Measurements from ENCODE around the gene TRIM54.
"Not testable (repeated sequence)": the region's sequence is repeated elsewhere in the genome, so short reads cannot be mapped to it uniquely, and the experiment has no call there.

The TRIM54 gene

GRCh38 chr2:27316655-27317412 lies 34.6 kb downstream of the TRIM54 start:
- no peak overlapping the region for H3K4me3 ChIP-seq (ENCODE audit: control insufficient read depth, low read depth, low read length)
- TF ChIP-seq CTCF (IDR thresholded peaks at IDR 0.05; ENCODE audit: control insufficient read depth, insufficient read depth, low read depth, low read length, missing control alignments), result no peak
- no peak for DNase-seq (ENCODE audit: low read depth)

GRCh38 chr2:27319839-27320238 lies 37.6 kb downstream of the TRIM54 start:
- not testable (repeated sequence) for DNase-seq (ENCODE audit: low read depth); H3K4me3 ChIP-seq (ENCODE audit: control insufficient read depth, low read depth, low read length)

- no peak overlapping the region for H3K4me3 ChIP-seq (ENCODE audit: control insufficient read depth, low read depth, low read length)
- TF ChIP-seq CTCF (IDR thresholded peaks at IDR 0.05; ENCODE audit: control insufficient read depth, insufficient read depth, low read depth, low read length, missing control alignments), result peak; percentile 75
- DNase-seq (ENCODE audit: low read depth), result peak; percentile 97
These were observed 38.8 kb downstream of the TRIM54 start for GRCh38 chr2:27320958-27321543.

GRCh38 chr2:27322301-27322765 lies 40.1 kb downstream of the TRIM54 start:
- no peak for DNase-seq (ENCODE audit: low read depth)
- peak overlapping the region; percentile 83 for H3K4me3 ChIP-seq (ENCODE audit: control insufficient read depth, low read depth, low read length)
- no peak for TF ChIP-seq CTCF (IDR thresholded peaks at IDR 0.05; ENCODE audit: control insufficient read depth, insufficient read depth, low read depth, low read length, missing control alignments)

GRCh38 chr2:27322766-27323595 lies 40.8 kb downstream of the TRIM54 start, which contains the start of gene MPV17:
Gene MPV17, minus strand, starts transcription at chr2:27323097. Its CDS starts 580 bp downstream, at chr2:27322517.
- TF ChIP-seq CTCF (IDR thresholded peaks at IDR 0.05; ENCODE audit: control insufficient read depth, insufficient read depth, low read depth, low read length, missing control alignments), result no peak
- peak within 1 kb of the TSS; percentile 83 for H3K4me3 ChIP-seq (ENCODE audit: control insufficient read depth, low read depth, low read length)
- DNase-seq (ENCODE audit: low read depth), result peak; percentile 71

- H3K4me3 ChIP-seq (ENCODE audit: control insufficient read depth, low read depth, low read length), result peak overlapping the region; percentile 83
- TF ChIP-seq CTCF (IDR thresholded peaks at IDR 0.05; ENCODE audit: control insufficient read depth, insufficient read depth, low read depth, low read length, missing control alignments), result no peak
- no peak for DNase-seq (ENCODE audit: low read depth)
These were observed 41.5 kb downstream of the TRIM54 start for GRCh38 chr2:27323596-27324285.
